ENCODE results near the gene CLINT1. TPM values are rescaled to one million over a fixed set of nuclear protein-coding genes. Genes with fewer than 3 reads are reported as not detected.

The CLINT1 gene
- total and polyA plus RNA-seq, 2 of the 13 experiments (the other 11 are each of a cell fraction or from before 2014, with no cell fraction given), result 64.0 to 104 TPM

- TF ChIP-seq KIAA2018 (CRISPR knock-in tag; IDR thresholded peaks at IDR 0.05; ENCODE audit: borderline replicate concordance), result no peak
- TF ChIP-seq ELF1 (CRISPR knock-in tag; IDR thresholded peaks at IDR 0.05), result no peak
- no peak for TF ChIP-seq KDM2A (CRISPR knock-in tag; IDR thresholded peaks at IDR 0.05; ENCODE audit: borderline replicate concordance, low read depth)
- no peak for TF ChIP-seq ZKSCAN5 (CRISPR knock-in tag; IDR thresholded peaks at IDR 0.05)
- peak; percentile 52 for TF ChIP-seq TEAD3 (CRISPR knock-in tag; optimal IDR thresholded peaks at IDR 0.05; ENCODE audit: borderline replicate concordance)
- TF ChIP-seq ATF1 (CRISPR knock-in tag; IDR thresholded peaks at IDR 0.05), result no peak
- no peak for TF ChIP-seq KLF9 (CRISPR knock-in tag; IDR thresholded peaks at IDR 0.05; ENCODE audit: low read depth)
- no peak for TF ChIP-seq ZNF441 (CRISPR knock-in tag; IDR thresholded peaks at IDR 0.05; ENCODE audit: borderline replicate concordance)
- no peak for TF ChIP-seq CENPBD1 (CRISPR knock-in tag; IDR thresholded peaks at IDR 0.05; ENCODE audit: borderline replicate concordance, low read depth)
- no peak for TF ChIP-seq PREB (CRISPR knock-in tag; IDR thresholded peaks at IDR 0.05)
- TF ChIP-seq ARNT (IDR thresholded peaks at IDR 0.05), result no peak
- no peak for TF ChIP-seq ZNF737 (CRISPR knock-in tag; IDR thresholded peaks at IDR 0.05; ENCODE audit: borderline replicate concordance)
- TF ChIP-seq ZNF800 (CRISPR knock-in tag; IDR thresholded peaks at IDR 0.05), result no peak
Measured at GRCh38 chr5:157821822-157822622, 36.9 kb downstream of the CLINT1 start (continued).

Measured in HepG2 (cell line).